GM12892 (cell line): ENCODE measurements around the gene SIVA1.
"Not testable (repeated sequence)": the region's sequence is repeated elsewhere in the genome, so short reads cannot be mapped to it uniquely, and the experiment has no call there.

ENCODE experiments used
- DNase-seq: peaks from one replicate; pipeline ENCODE4 v3.0.0; 2011; ENCODE audit not compliant: insufficient read length
- FAIRE-seq: peaks from 2 replicates; lab custom pipeline; 2011; peaks lifted over from hg19 to GRCh38; lab: Jason Lieb, UNC
- POLR2A ChIP-seq: IDR thresholded peaks from 2 replicates; pipeline ENCODE4 v1.6.1; 2011; ENCODE audit warnings: low read depth, low read length, control low read depth
- POLR2AphosphoS5 ChIP-seq: IDR thresholded peaks from 2 replicates; pipeline ENCODE4 v1.6.1; 2011; ENCODE audit warnings: low read depth, low read length, control low read depth
- TAF1 ChIP-seq: IDR thresholded peaks from 2 replicates; pipeline ENCODE4 v1.6.1; 2011; ENCODE audit warnings: low read depth, mild to moderate bottlenecking, control low read depth, low read length, borderline replicate concordance

SIVA1 gene

GRCh38 chr14:104749111-104749649, 3.8 kb upstream of the SIVA1 start:
- TF ChIP-seq POLR2A (no peak), TAF1 (no peak), POLR2AphosphoS5 (no peak)
- DNase-seq (no peak), FAIRE-seq (no peak)

DNA sequence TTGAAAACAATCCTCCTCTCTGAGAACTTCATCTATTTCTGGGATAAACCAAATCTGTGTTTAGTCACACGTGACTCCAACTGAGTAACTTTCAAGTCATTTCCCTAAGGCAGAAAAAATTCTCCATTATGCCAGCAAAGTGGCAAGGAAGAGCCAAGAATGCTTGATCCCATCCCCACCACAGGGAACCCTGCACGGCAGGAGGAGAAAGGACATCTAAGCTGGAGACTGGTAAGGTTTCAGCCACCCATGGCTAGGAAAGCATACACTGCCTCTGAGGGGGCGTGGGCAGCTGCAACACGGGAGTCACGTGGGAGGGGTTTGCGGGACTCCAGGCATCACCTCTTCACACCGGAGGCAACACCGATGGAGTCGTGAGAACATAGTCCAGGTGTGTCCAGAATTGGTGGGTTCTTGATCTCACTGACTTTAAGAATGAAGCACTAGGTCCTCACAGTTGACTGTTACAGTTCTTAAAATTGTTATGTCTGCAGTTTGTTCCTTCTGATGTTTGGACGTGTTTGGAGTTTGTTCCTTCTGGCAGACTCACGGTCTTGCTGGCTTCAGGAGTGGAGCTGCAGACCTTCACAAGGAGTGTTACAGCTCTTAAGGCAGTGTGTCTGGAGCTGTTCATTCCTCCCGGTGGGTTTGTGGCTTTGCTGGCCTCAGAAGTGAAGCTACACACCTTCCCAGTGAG, 2.7 kb upstream of the SIVA1 start:
- FAIRE-seq (no peak), DNase-seq (no peak)
- TF ChIP-seq TAF1 (no peak), POLR2AphosphoS5 (no peak), POLR2A (no peak)

DNA sequence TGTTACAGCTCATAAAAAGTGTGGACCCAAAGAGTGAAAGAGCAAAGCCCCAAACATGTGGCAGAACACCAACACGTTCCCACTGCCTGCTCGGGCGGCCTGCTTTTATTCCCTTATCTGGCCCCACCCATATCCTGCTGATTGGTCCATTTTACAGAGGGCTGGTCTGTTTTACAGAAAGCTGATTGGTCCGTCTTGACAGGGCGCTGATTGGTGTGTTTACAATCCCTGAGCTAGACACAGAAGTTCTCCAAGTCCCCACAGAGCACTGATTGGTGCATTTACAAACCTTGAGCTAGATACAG, 2.2 kb upstream of the SIVA1 start:
- not testable (repeated sequence) for FAIRE-seq, DNase-seq

- no peak for TF ChIP-seq TAF1
- no peak for TF ChIP-seq POLR2AphosphoS5
- TF ChIP-seq POLR2A: no peak
- DNase-seq (no peak), FAIRE-seq (no peak)
Observed at GRCh38 chr14:104751539-104752422, 1.2 kb upstream of the SIVA1 start.

DNA sequence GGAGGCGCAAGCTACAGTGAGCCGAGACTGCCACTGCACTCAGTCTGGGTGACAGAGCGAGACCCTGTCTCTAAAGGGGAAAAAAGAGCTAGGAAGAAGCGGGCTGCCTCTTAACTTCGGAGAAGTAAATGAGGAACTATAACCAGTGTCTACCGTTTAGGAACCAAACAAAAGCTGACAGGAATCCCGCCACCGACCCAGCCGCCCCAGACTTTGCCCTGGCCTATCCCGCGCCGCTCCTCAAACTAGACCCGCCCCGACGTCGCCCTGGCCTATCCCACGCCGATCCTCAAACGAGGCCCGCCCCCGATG, 568 bp upstream of the SIVA1 start:
- TF ChIP-seq POLR2AphosphoS5: peak; percentile 61; the same call in 1 of the 2 replicates
- no peak for TF ChIP-seq TAF1
- TF ChIP-seq POLR2A: peak; percentile 60; the same call in 1 of the 2 replicates
- DNase-seq (no peak), FAIRE-seq (no peak)

DNA sequence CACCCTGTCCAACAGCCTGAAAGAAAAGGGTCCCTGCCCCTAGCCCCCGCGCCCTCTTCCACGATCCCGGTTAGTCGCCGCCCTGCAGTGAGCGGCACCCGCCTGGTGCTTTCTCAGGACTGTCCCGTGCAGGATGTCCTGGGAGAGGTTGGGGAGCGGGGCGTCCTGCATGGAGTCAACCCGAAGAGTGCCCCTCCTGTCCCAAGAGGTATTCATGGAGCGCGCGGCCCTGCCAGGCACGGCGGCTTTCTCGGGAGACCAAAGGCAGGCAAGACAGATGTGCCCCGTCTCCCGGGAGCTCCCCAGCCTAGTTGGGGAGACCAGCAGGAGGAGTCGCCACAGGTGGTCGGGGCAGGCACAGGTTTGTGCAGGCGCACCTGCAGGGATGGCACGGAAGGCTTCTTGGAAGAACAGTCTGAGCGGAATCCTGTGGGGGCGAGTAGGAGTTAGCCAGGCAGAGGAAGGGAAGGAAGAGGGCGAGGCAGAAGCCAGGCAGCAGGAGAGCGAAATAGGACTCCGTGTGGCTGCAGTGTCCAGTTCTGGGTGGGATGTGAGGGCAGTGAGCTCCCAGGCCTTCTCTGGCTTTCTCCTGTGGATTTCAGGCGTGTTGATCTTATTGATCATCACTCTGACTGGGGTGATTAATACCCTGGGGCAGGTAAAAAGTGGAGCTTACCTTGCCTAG, 723 bp downstream of the SIVA1 start:
- DNase-seq: no peak
- no peak for TF ChIP-seq TAF1
- no peak for TF ChIP-seq POLR2AphosphoS5
- no peak for TF ChIP-seq POLR2A
- FAIRE-seq: no peak

GRCh38 chr14:104754213-104754851, 1.4 kb downstream of the SIVA1 start:
- no peak for DNase-seq
- FAIRE-seq: no peak
- TF ChIP-seq POLR2A: no peak
- no peak for TF ChIP-seq POLR2AphosphoS5
- no peak for TF ChIP-seq TAF1

DNA sequence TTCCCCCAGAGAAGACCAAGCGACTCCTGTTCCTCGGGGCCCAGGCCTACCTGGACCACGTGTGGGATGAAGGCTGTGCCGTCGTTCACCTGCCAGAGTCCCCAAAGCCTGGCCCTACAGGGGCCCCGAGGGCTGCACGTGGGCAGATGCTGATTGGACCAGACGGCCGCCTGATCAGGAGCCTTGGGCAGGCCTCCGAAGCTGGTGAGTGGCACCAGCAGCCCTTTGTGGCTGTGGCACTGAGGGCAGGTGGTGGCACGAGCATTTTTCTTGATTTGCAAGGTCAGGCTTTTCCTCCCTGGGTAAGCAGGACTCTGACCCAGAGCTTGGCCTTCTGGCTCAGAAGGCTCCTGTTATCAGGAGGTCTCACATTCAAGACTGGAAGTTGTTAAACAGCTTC, 2.7 kb downstream of the SIVA1 start:
- FAIRE-seq: no peak
- no peak for DNase-seq
- no peak for TF ChIP-seq POLR2AphosphoS5
- TF ChIP-seq TAF1: no peak
- no peak for TF ChIP-seq POLR2A

GRCh38 chr14:104756477-104757237, 3.7 kb downstream of the SIVA1 start:
- DNase-seq (no peak), FAIRE-seq (no peak)
- TF ChIP-seq POLR2AphosphoS5 (no peak), POLR2A (no peak), TAF1 (no peak)

- TF ChIP-seq POLR2A (no peak), POLR2AphosphoS5 (no peak), TAF1 (no peak)
- DNase-seq: no peak
- no peak for FAIRE-seq
Observed at GRCh38 chr14:104757238-104757585, 4.3 kb downstream of the SIVA1 start.
